Keratinocyte (primary cell): ENCODE data around the gene PITPNC1. TPM values are rescaled to one million over a fixed set of nuclear protein-coding genes. Genes with fewer than 3 reads are reported as not detected.

Experiments
- DNase-seq: peaks from one replicate; pipeline ENCODE4 v3.0.0-alpha.2; 2011; ENCODE audit warnings: low read depth, missing footprints, low spot score
- FAIRE-seq: peaks from 2 replicates; lab custom pipeline; 2011; peaks lifted over from hg19 to GRCh38; lab: Jason Lieb, UNC
- H2AFZ ChIP-seq: 2 replicates; pipeline ENCODE4 v1.6.0; 2012; ENCODE audit warnings: low read length, control low read depth, inconsistent platforms; ENCODE audit not compliant: control insufficient read depth
- H3K27ac ChIP-seq: 2 replicates; pipeline ENCODE4 v1.5.1; 2011; ENCODE audit warnings: low read length; ENCODE audit not compliant: control insufficient read depth, insufficient read depth
- H3K27me3 ChIP-seq: 3 replicates; pipeline ENCODE4 v1.6.0; 2011; ENCODE audit warnings: low read length; ENCODE audit not compliant: control insufficient read depth, insufficient read depth; ENCODE audit errors: extremely low read depth
- H3K36me3 ChIP-seq, 2 experiments: 2 replicates in 1 of 2; 3 replicates in 1 of 2; pipeline ENCODE4 v1.5.1; 2011; ENCODE audit warnings: low read length in 2 of 2, mild to moderate bottlenecking in 1 of 2; ENCODE audit not compliant: control insufficient read depth in 2 of 2, insufficient read depth in 2 of 2; ENCODE audit errors: extremely low read depth in 1 of 2
- H3K4me1 ChIP-seq: 3 replicates; pipeline ENCODE4 v1.5.1; 2011; ENCODE audit warnings: low read length; ENCODE audit not compliant: control insufficient read depth, insufficient read depth; ENCODE audit errors: extremely low read depth
- H3K4me2 ChIP-seq: 3 replicates; pipeline ENCODE4 v1.6.0; 2011; ENCODE audit warnings: low read depth, low read length; ENCODE audit not compliant: control insufficient read depth, insufficient read depth; ENCODE audit errors: extremely low read depth
- H3K4me3 ChIP-seq, 3 experiments: fragments of 200-600 bp in 1 of 3; sonication (generic) in 1 of 3; 2 replicates in 2 of 3; 3 replicates in 1 of 3; pipeline ENCODE4 v1.5.1; 2011 to 2016; ENCODE audit warnings: low read length in 3 of 3, mild to moderate bottlenecking in 3 of 3, control low read depth in 2 of 3, inconsistent platforms in 1 of 3, low read depth in 1 of 3, mixed read lengths in 1 of 3, mixed run types in 1 of 3, moderate library complexity in 1 of 3; ENCODE audit not compliant: control insufficient read depth in 2 of 3, insufficient read depth in 2 of 3; ENCODE audit errors: extremely low read depth in 1 of 3
- H3K79me2 ChIP-seq: 2 replicates; pipeline ENCODE4 v1.6.0; 2012; ENCODE audit warnings: low read length; ENCODE audit not compliant: control insufficient read depth, insufficient read depth
- H3K9ac ChIP-seq: 3 replicates; pipeline ENCODE4 v1.6.0; 2011; ENCODE audit warnings: low read length; ENCODE audit not compliant: control insufficient read depth, insufficient read depth; ENCODE audit errors: extremely low read depth
- H3K9me1 ChIP-seq: 3 replicates; pipeline ENCODE4 v1.6.0; 2011; ENCODE audit warnings: low read length; ENCODE audit not compliant: control insufficient read depth, insufficient read depth; ENCODE audit errors: extremely low read depth
- H3K9me3 ChIP-seq: 2 replicates; pipeline ENCODE4 v1.5.1; 2012; ENCODE audit warnings: low read depth, low read length; ENCODE audit not compliant: control insufficient read depth
- H4K20me1 ChIP-seq: 3 replicates; pipeline ENCODE4 v1.6.0; 2011; ENCODE audit warnings: low read length; ENCODE audit not compliant: control insufficient read depth, insufficient read depth; ENCODE audit errors: extremely low read depth
- CTCF ChIP-seq, 3 experiments: IDR thresholded peaks in 1 of 3; conservative IDR thresholded peaks in 1 of 3; optimal IDR thresholded peaks in 1 of 3; 2 replicates in 2 of 3; 3 replicates in 1 of 3; pipeline versions ENCODE3 to v1.5.1; 2011; ENCODE audit warnings: low read length in 3 of 3, mild to moderate bottlenecking in 3 of 3, moderate library complexity in 2 of 3, control low read depth in 1 of 3, inconsistent platforms in 1 of 3; ENCODE audit not compliant: insufficient read depth in 2 of 3; ENCODE audit errors: extremely low read depth in 1 of 3
- EZH2 ChIP-seq: IDR thresholded peaks from one replicate; pipeline ENCODE4 v1.6.1; 2012; ENCODE audit warnings: inconsistent platforms, mild to moderate bottlenecking, low read length, moderate library complexity
- dilution Hi-C: fragments of 300-500 bp; cut with MboI; formaldehyde crosslinking; loops from one replicate; pipeline ENCODE4 v1.7.0; 2020; ENCODE audit warnings: low sequenced_read_pairs; ENCODE audit not compliant: extremely low pct_ligation_motif_present
- polyA plus RNA-seq, 5 experiments: library from polyadenylated mRNA; depleted of rRNA in 3 of 5; stranded (reverse) in 3 of 5; stranded (forward) in 1 of 5; unstranded in 1 of 5; fragments of >200 nt; gene quantifications; 1 replicate in 1 of 5; 2 replicates in 3 of 5; 3 replicates in 1 of 5; pipeline versions ENCODE4 v1.2.1 to v1.2.3, GENCODE V29; 2011 to 2012; ENCODE audit warnings: missing spikeins in 2 of 5, low read depth in 1 of 5, low replicate concordance in 1 of 5

PITPNC1 gene
- polyA plus RNA-seq, 1 donor (not counting 4 experiments of a cell fraction or from before 2014, with no cell fraction given) = 24.8 TPM

- H3K79me2 ChIP-seq = peaks cover 39% of the 10 kb centered on the region
- dilution Hi-C loops = no loop called here
Observed at GRCh38 chr17:67414559-67414958, 37.5 kb downstream of the PITPNC1 start.

GRCh38 chr17:67415291-67415690, 38.2 kb downstream of the PITPNC1 start:
- peaks cover 37% of the 10 kb centered on the region for H3K79me2 ChIP-seq

More at GRCh38 chr17:67414559-67414958, 37.5 kb downstream of the PITPNC1 start:
- no peak overlapping the region for H2AFZ ChIP-seq
- H3K4me1 ChIP-seq = peaks cover 13% of the 10 kb centered on the region
- H3K9me3 ChIP-seq = no peaks in the 10 kb centered on the region
- no peaks in the 10 kb centered on the region for H4K20me1 ChIP-seq
- H3K36me3 ChIP-seq = peaks cover 0 to 2% of the 10 kb centered on the region in 2 experiments
- no peak overlapping the region for H3K9ac ChIP-seq
- FAIRE-seq (no peak), DNase-seq (no peak)
- H3K9me1 ChIP-seq = no peaks in the 10 kb centered on the region
- H3K4me2 ChIP-seq = no peak overlapping the region
- H3K4me3 ChIP-seq = no peak overlapping the region
- H3K27me3 ChIP-seq = no peaks in the 10 kb centered on the region
- TF ChIP-seq CTCF (optimal IDR thresholded peaks at IDR 0.05 in 1 of 3, IDR thresholded peaks at IDR 0.05 in 1 of 3, conservative IDR thresholded peaks at IDR 0.05 in 1 of 3; ENCODE audit: extremely low read depth in 1 of 3, insufficient read depth in 2 of 3, low read length in 3 of 3) = no peak
- TF ChIP-seq EZH2 = no peak
- no peak overlapping the region for H3K27ac ChIP-seq

More at GRCh38 chr17:67415291-67415690, 38.2 kb downstream of the PITPNC1 start:
- Histone ChIP-seq H3K9me1 (no peaks in the 10 kb centered on the region), H4K20me1 (no peaks in the 10 kb centered on the region), H2AFZ (no peak overlapping the region), H3K27ac (no peak overlapping the region), H3K4me3 (no peak overlapping the region), H3K27me3 (no peaks in the 10 kb centered on the region), H3K9me3 (no peaks in the 10 kb centered on the region), H3K4me1 (peaks cover 13% of the 10 kb centered on the region), H3K36me3 (peaks cover 0 to 2% of the 10 kb centered on the region in 2 experiments), H3K9ac (no peak overlapping the region), H3K4me2 (no peak overlapping the region)
- dilution Hi-C loops = no loop called here
- TF ChIP-seq EZH2 (no peak), CTCF (optimal IDR thresholded peaks at IDR 0.05 in 1 of 3, IDR thresholded peaks at IDR 0.05 in 1 of 3, conservative IDR thresholded peaks at IDR 0.05 in 1 of 3; ENCODE audit: extremely low read depth in 1 of 3, insufficient read depth in 2 of 3, low read length in 3 of 3) (no peak)
- DNase-seq (no peak), FAIRE-seq (no peak)
